Neuronal stem cell (in vitro differentiated cells): Measurements from ENCODE around the gene ZNF543.

Source experiments
- DNase-seq: peaks from one replicate; pipeline ENCODE4 v3.0.0-alpha.2; 2013; ENCODE audit warnings: low spot score
- H2AFZ ChIP-seq: one replicate; pipeline ENCODE4 v1.6.1; 2013; ENCODE audit warnings: mild to moderate bottlenecking, low read length, inconsistent platforms
- H2AK5ac ChIP-seq: 2 replicates; pipeline ENCODE4 v1.6.1; 2013; ENCODE audit warnings: low read depth, mild to moderate bottlenecking, inconsistent platforms, low read length, moderate library complexity, mixed read lengths
- H2BK120ac ChIP-seq: 2 replicates; pipeline ENCODE4 v1.6.1; 2013; ENCODE audit warnings: low read depth, mild to moderate bottlenecking, inconsistent platforms, low read length, moderate library complexity, mixed read lengths
- H2BK12ac ChIP-seq: one replicate; pipeline ENCODE4 v1.6.1; 2013; ENCODE audit warnings: low read length, inconsistent platforms
- H2BK15ac ChIP-seq: 2 replicates; pipeline ENCODE4 v1.6.1; 2013; ENCODE audit warnings: mild to moderate bottlenecking, low read length, inconsistent platforms, mixed read lengths
- H2BK5ac ChIP-seq: one replicate; pipeline ENCODE4 v1.6.1; 2013; ENCODE audit warnings: inconsistent platforms, mild to moderate bottlenecking, low read length, moderate library complexity
- H3K14ac ChIP-seq: one replicate; pipeline ENCODE4 v1.6.1; 2013; ENCODE audit warnings: low read length, inconsistent platforms
- H3K18ac ChIP-seq: 2 replicates; pipeline ENCODE4 v1.6.1; 2013; ENCODE audit warnings: low read length, inconsistent platforms
- H3K23ac ChIP-seq: 2 replicates; pipeline ENCODE4 v1.6.1; 2013; ENCODE audit warnings: low read depth, mild to moderate bottlenecking, mixed read lengths, low read length, inconsistent platforms; ENCODE audit not compliant: poor library complexity
- H3K27ac ChIP-seq: replicated peaks from 3 replicates; pipeline ENCODE4 v1.5.1; 2013; ENCODE audit warnings: low read length, inconsistent platforms
- H3K27me3 ChIP-seq, 3 experiments: 2 replicates each; pipeline ENCODE4 v1.6.1; 2013; ENCODE audit warnings: low read length in 3 of 3, mild to moderate bottlenecking in 2 of 3, inconsistent platforms in 1 of 3, low read depth in 1 of 3, mixed read lengths in 1 of 3, moderate library complexity in 1 of 3; ENCODE audit not compliant: control insufficient read depth in 3 of 3, insufficient read depth in 3 of 3
- H3K36me3 ChIP-seq, 2 donors: replicated peaks in 1 of 2; 2 replicates each; pipeline ENCODE4 v1.6.1; 2013; ENCODE audit warnings: low read length in 2 of 2; ENCODE audit not compliant: control insufficient read depth in 2 of 2, insufficient read depth in 2 of 2
- H3K4ac ChIP-seq: 2 replicates; pipeline ENCODE4 v1.6.1; 2013; ENCODE audit warnings: inconsistent platforms, mild to moderate bottlenecking, low read length, moderate library complexity
- H3K4me1 ChIP-seq, 2 donors: 1 replicate in 1 of 2; 2 replicates in 1 of 2; pipeline ENCODE4 v1.6.1; 2013; ENCODE audit warnings: low read length in 2 of 2, low read depth in 1 of 2; ENCODE audit not compliant: control insufficient read depth in 2 of 2, insufficient read depth in 1 of 2
- H3K4me2 ChIP-seq: one replicate; pipeline ENCODE4 v1.6.1; 2013; ENCODE audit warnings: mild to moderate bottlenecking, low read length, inconsistent platforms; ENCODE audit not compliant: insufficient read depth, poor library complexity, severe bottlenecking
- H3K4me3 ChIP-seq, 2 donors: 2 replicates each; pipeline ENCODE4 v1.5.1; 2013; ENCODE audit warnings: low read length in 2 of 2, mild to moderate bottlenecking in 2 of 2, inconsistent platforms in 1 of 2, moderate library complexity in 1 of 2
- H3K79me1 ChIP-seq: one replicate; pipeline ENCODE4 v1.6.1; 2013; ENCODE audit warnings: low read depth, mild to moderate bottlenecking, inconsistent platforms, low read length, moderate library complexity
- H3K9ac ChIP-seq: one replicate; pipeline ENCODE4 v1.6.1; 2013; ENCODE audit warnings: mild to moderate bottlenecking, low read depth, low read length, inconsistent platforms; ENCODE audit not compliant: poor library complexity
- H3K9me3 ChIP-seq, 2 donors: replicated peaks in 1 of 2; 2 replicates each; pipeline versions ENCODE3 to v1.6.1; 2013; ENCODE audit warnings: low read length in 2 of 2, mild to moderate bottlenecking in 2 of 2, inconsistent platforms in 1 of 2, low read depth in 1 of 2, mixed read lengths in 1 of 2, moderate library complexity in 1 of 2; ENCODE audit not compliant: control insufficient read depth in 2 of 2, insufficient read depth in 1 of 2
- H4K8ac ChIP-seq: one replicate; pipeline ENCODE4 v1.6.1; 2013; ENCODE audit warnings: low read depth, mild to moderate bottlenecking, inconsistent platforms, low read length, moderate library complexity
- H4K91ac ChIP-seq: one replicate; pipeline ENCODE4 v1.6.1; 2013; ENCODE audit warnings: low read length, low read depth, mild to moderate bottlenecking, inconsistent platforms; ENCODE audit not compliant: poor library complexity
- WGBS, 2 donors: extraction: QIAGEN DNeasy Blood & Tissue Kit; methylation state at CpG; one replicate each; pipeline ENCODE4 v1.1.7; 2013; ENCODE audit warnings: missing lambda C conversion rate in 2 of 2, mixed read lengths in 1 of 2; ENCODE audit not compliant: insufficient read length in 2 of 2, insufficient replicate concordance in 1 of 2; ENCODE audit errors: extremely low coverage in 2 of 2; 5-methylcytosine and 5-hydroxymethylcytosine counted together

ZNF543 gene

GRCh38 chr19:57282011-57282643 lies 38.1 kb upstream of the ZNF543 start:
- H4K8ac ChIP-seq: no peak overlapping the region
- H2AFZ ChIP-seq: no peak overlapping the region
- no peak overlapping the region for H3K14ac ChIP-seq
- H2BK15ac ChIP-seq: no peak overlapping the region
- H3K4me1 ChIP-seq: peaks cover 8 to 10% of the 10 kb centered on the region in 2 donors
- no peak overlapping the region for H3K27ac ChIP-seq
- no peaks in the 10 kb centered on the region for H3K27me3 ChIP-seq
- no peak overlapping the region for H2BK12ac ChIP-seq
- no peak overlapping the region for H3K23ac ChIP-seq
- peaks cover 15 to 57% of the 10 kb centered on the region in 2 donors for H3K36me3 ChIP-seq
- no peak overlapping the region for H2AK5ac ChIP-seq
- no peak for DNase-seq
- H3K79me1 ChIP-seq: peaks cover 9% of the 10 kb centered on the region
- no peak overlapping the region for H3K4ac ChIP-seq
- H2BK120ac ChIP-seq: no peak overlapping the region
- no peak overlapping the region for H3K4me2 ChIP-seq
- no peak overlapping the region for H4K91ac ChIP-seq
- no peak overlapping the region for H2BK5ac ChIP-seq
- H3K4me3 ChIP-seq: peak overlapping the region in 1 of 2 donors; percentile 18
- no peaks in the 10 kb centered on the region for H3K9me3 ChIP-seq
- WGBS, 2 donors: no CpG with 5 or more reads among the region's 5 CpGs
- H3K9ac ChIP-seq: no peak overlapping the region
- H3K18ac ChIP-seq: no peak overlapping the region

DNA sequence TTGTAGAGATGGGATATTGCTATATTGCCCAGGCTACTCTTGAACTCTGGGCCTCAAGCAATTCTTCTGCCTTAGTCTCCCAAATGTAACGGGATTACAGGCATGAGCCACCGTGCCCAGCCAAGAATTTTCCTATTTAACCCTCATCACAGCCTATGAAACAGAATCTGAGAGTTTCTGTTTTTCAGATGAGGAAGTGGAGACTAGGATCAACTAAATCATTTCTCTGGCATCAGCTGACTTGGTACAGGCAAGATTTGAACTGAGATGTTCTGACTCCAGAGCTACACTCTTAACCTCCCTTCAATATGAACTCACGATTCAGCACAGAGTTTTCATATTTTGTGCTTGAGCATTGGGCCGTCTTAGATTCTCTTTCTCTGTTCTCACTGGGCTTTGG lies 31.9 kb upstream of the ZNF543 start:
- no peak overlapping the region for H3K14ac ChIP-seq
- H3K79me1 ChIP-seq: no peaks in the 10 kb centered on the region
- H3K36me3 ChIP-seq: peaks cover 48 to 99% of the 10 kb centered on the region in 2 donors
- no peak overlapping the region for H3K4me2 ChIP-seq
- no peak overlapping the region for H2AFZ ChIP-seq
- no peak overlapping the region for H3K27ac ChIP-seq
- no peak for DNase-seq
- no peak overlapping the region for H3K23ac ChIP-seq
- no peak overlapping the region for H2BK15ac ChIP-seq
- peaks cover 4 to 40% of the 10 kb centered on the region in 2 donors for H3K9me3 ChIP-seq
- no peak overlapping the region for H2AK5ac ChIP-seq
- no CpG with 5 or more reads among the region's 4 CpGs for WGBS, 2 donors
- no peak overlapping the region for H4K8ac ChIP-seq
- H3K18ac ChIP-seq: no peak overlapping the region
- H3K9ac ChIP-seq: no peak overlapping the region
- H3K27me3 ChIP-seq: no peaks in the 10 kb centered on the region
- no peak overlapping the region for H3K4ac ChIP-seq
- no peak overlapping the region for H2BK12ac ChIP-seq
- no peaks in the 10 kb centered on the region for H3K4me1 ChIP-seq
- H3K4me3 ChIP-seq: no peak overlapping the region
- H2BK120ac ChIP-seq: no peak overlapping the region
- no peak overlapping the region for H2BK5ac ChIP-seq
- no peak overlapping the region for H4K91ac ChIP-seq

DNA sequence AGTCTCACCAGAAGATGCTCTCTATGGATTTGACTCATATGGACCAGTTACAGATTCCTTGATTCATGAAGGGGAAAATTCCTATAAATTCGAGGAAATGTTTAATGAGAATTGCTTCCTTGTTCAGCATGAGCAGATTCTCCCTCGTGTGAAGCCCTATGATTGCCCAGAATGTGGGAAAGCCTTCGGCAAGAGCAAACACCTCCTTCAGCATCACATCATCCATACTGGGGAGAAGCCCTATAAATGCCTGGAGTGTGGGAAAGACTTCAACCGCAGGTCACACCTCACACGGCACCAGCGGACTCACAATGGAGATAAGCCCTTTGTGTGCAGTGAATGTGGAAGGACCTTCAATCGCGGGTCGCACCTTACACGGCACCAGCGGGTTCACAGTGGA lies 29.3 kb upstream of the ZNF543 start:
- no peak for DNase-seq
- H3K79me1 ChIP-seq: no peaks in the 10 kb centered on the region

GRCh38 chr19:57292547-57292946 lies 27.7 kb upstream of the ZNF543 start:
- Histone ChIP-seq H2BK120ac (no peak overlapping the region), H2AK5ac (no peak overlapping the region), H2BK15ac (no peak overlapping the region), H2BK12ac (no peak overlapping the region), H3K9me3 (peaks cover 4 to 72% of the 10 kb centered on the region in 2 donors), H3K18ac (no peak overlapping the region), H4K8ac (no peak overlapping the region), H3K27me3 (no peaks in the 10 kb centered on the region), H3K9ac (no peak overlapping the region), H3K36me3 (peaks cover 35 to 97% of the 10 kb centered on the region in 2 donors), H3K4me1 (no peaks in the 10 kb centered on the region), H3K23ac (no peak overlapping the region), H3K4me3 (no peak overlapping the region), H3K14ac (no peak overlapping the region), H2AFZ (no peak overlapping the region), H3K79me1 (no peaks in the 10 kb centered on the region), H2BK5ac (no peak overlapping the region), H3K4me2 (no peak overlapping the region), H3K4ac (no peak overlapping the region), H3K27ac (no peak overlapping the region), H4K91ac (no peak overlapping the region)
- no peak for DNase-seq
- WGBS, 2 donors: no CpG with 5 or more reads among the region's 1 CpG

More for the DNA sequence above, 29.3 kb upstream of the ZNF543 start:
- Histone ChIP-seq H3K27ac (no peak overlapping the region), H3K27me3 (no peaks in the 10 kb centered on the region), H4K8ac (no peak overlapping the region), H3K9me3 (peaks cover 4 to 66% of the 10 kb centered on the region in 2 donors), H4K91ac (no peak overlapping the region), H2BK5ac (no peak overlapping the region), H3K4me2 (no peak overlapping the region), H2BK12ac (no peak overlapping the region), H2AFZ (no peak overlapping the region), H3K4me1 (no peaks in the 10 kb centered on the region), H3K36me3 (peaks cover 42 to 100% of the 10 kb centered on the region in 2 donors), H3K4me3 (no peak overlapping the region), H3K14ac (no peak overlapping the region), H3K4ac (no peak overlapping the region), H3K9ac (no peak overlapping the region), H3K23ac (no peak overlapping the region), H2BK120ac (no peak overlapping the region), H2AK5ac (no peak overlapping the region), H3K18ac (no peak overlapping the region), H2BK15ac (no peak overlapping the region)
- no CpG with 5 or more reads among the region's 11 CpGs for WGBS, 2 donors
